ENCODE results near the gene EFCAB7. TPM values are rescaled to one million over a fixed set of nuclear protein-coding genes. Genes with fewer than 3 reads are reported as not detected.

Gene EFCAB7
- total RNA-seq, 2 experiments from 2014 or later = 5.7 to 8.9 TPM

- intact Hi-C loops (cut with DNase I, micrococcal nuclease) = no loop called here
- Mint-ChIP-seq H3K4me1 (ENCODE audit: low read depth) (peaks cover 17% of the 10 kb centered on the region), H3K36me3 (ENCODE audit: low read depth) (no peaks in the 10 kb centered on the region), H3K4me3 (no peak overlapping the region), H3K27ac (no peak overlapping the region), H3K9me3 (no peaks in the 10 kb centered on the region), H3K27me3 (no peaks in the 10 kb centered on the region)
- ChIA-PET POLR2A (no interaction called here), CTCF (interaction anchor here (1.4 kb wide), 1 partner anchor 530 kb away, joined by 3 read pairs; no protein-coding TSS in a partner anchor)
- DNase-seq = no peak
- H3K9me3 ChIP-seq (ENCODE audit: control insufficient read depth in 1 of 2, insufficient read depth in 1 of 2, low read length in 2 of 2) = no peaks in the 10 kb centered on the region
- H3K4me3 ChIP-seq (ENCODE audit: low read length) = no peak overlapping the region
- ATAC-seq (ENCODE audit: poor library complexity) = no peak
- no peak for TF ChIP-seq CTCF (IDR thresholded peaks at IDR 0.05)
- no peak overlapping the region for H3K27ac ChIP-seq (ENCODE audit: low read depth in 1 of 2, low read length in 2 of 2)
- H3K36me3 ChIP-seq (ENCODE audit: insufficient read depth, low read length) = peaks cover 2% of the 10 kb centered on the region
- H3K4me1 ChIP-seq (ENCODE audit: insufficient read depth, low read length) = no peaks in the 10 kb centered on the region
- H3K27me3 ChIP-seq (ENCODE audit: control insufficient read depth in 1 of 2, insufficient read depth in 2 of 2, low read length in 2 of 2) = no peaks in the 10 kb centered on the region
Measured at GRCh38 chr1:63607322-63607721, 84.0 kb downstream of the EFCAB7 start.

GRCh38 chr1:63611231-63611630, 87.9 kb downstream of the EFCAB7 start:
- H3K36me3 Mint-ChIP-seq (ENCODE audit: low read depth) = no peaks in the 10 kb centered on the region
- no peaks in the 10 kb centered on the region for H3K9me3 Mint-ChIP-seq
- ATAC-seq (ENCODE audit: poor library complexity) = no peak
- H3K4me3 Mint-ChIP-seq = no peak overlapping the region
- Histone ChIP-seq H3K27ac (ENCODE audit: low read depth in 1 of 2, low read length in 2 of 2) (no peak overlapping the region), H3K4me1 (ENCODE audit: insufficient read depth, low read length) (peaks cover 3% of the 10 kb centered on the region), H3K9me3 (ENCODE audit: control insufficient read depth in 1 of 2, insufficient read depth in 1 of 2, low read length in 2 of 2) (no peaks in the 10 kb centered on the region), H3K27me3 (ENCODE audit: control insufficient read depth in 1 of 2, insufficient read depth in 2 of 2, low read length in 2 of 2) (no peaks in the 10 kb centered on the region), H3K36me3 (ENCODE audit: insufficient read depth, low read length) (peaks cover 2% of the 10 kb centered on the region), H3K4me3 (ENCODE audit: low read length) (no peak overlapping the region)
- H3K27me3 Mint-ChIP-seq = no peaks in the 10 kb centered on the region
- H3K4me1 Mint-ChIP-seq (ENCODE audit: low read depth) = peaks cover 11% of the 10 kb centered on the region
- DNase-seq = no peak
- intact Hi-C loops (cut with DNase I, micrococcal nuclease) = no loop called here
- no peak for TF ChIP-seq CTCF (IDR thresholded peaks at IDR 0.05)
- ChIA-PET POLR2A (no interaction called here), CTCF (no interaction called here)
- no peak overlapping the region for H3K27ac Mint-ChIP-seq

GRCh38 chr1:63612564-63612963, 89.2 kb downstream of the EFCAB7 start:
- no peak for TF ChIP-seq CTCF (IDR thresholded peaks at IDR 0.05)
- intact Hi-C loops (cut with DNase I, micrococcal nuclease) = no loop called here
- no peak overlapping the region for H3K4me3 Mint-ChIP-seq
- no peaks in the 10 kb centered on the region for H3K36me3 Mint-ChIP-seq (ENCODE audit: low read depth)
- peaks cover 2% of the 10 kb centered on the region for H3K36me3 ChIP-seq (ENCODE audit: insufficient read depth, low read length)
- H3K27me3 Mint-ChIP-seq = no peaks in the 10 kb centered on the region
- H3K27me3 ChIP-seq (ENCODE audit: control insufficient read depth in 1 of 2, insufficient read depth in 2 of 2, low read length in 2 of 2) = no peaks in the 10 kb centered on the region
- no peaks in the 10 kb centered on the region for H3K9me3 ChIP-seq (ENCODE audit: control insufficient read depth in 1 of 2, insufficient read depth in 1 of 2, low read length in 2 of 2)
- no peak overlapping the region for H3K27ac Mint-ChIP-seq
- peaks cover 3% of the 10 kb centered on the region for H3K4me1 ChIP-seq (ENCODE audit: insufficient read depth, low read length)
- DNase-seq (no peak), ATAC-seq (ENCODE audit: poor library complexity) (no peak)
- POLR2A ChIA-PET = no interaction called here
- H3K27ac ChIP-seq (ENCODE audit: low read depth in 1 of 2, low read length in 2 of 2) = no peak overlapping the region
- H3K4me3 ChIP-seq (ENCODE audit: low read length) = no peak overlapping the region
- no peaks in the 10 kb centered on the region for H3K9me3 Mint-ChIP-seq
- CTCF ChIA-PET = interaction anchor here (1.0 kb wide), 1 partner anchor 525 kb away, joined by 3 read pairs; no protein-coding TSS in a partner anchor
- peaks cover 11% of the 10 kb centered on the region for H3K4me1 Mint-ChIP-seq (ENCODE audit: low read depth)

Measured in CD4-positive, alpha-beta T cell (primary cell).